ENCODE measurements around the gene CAT.

Gene CAT

DNA sequence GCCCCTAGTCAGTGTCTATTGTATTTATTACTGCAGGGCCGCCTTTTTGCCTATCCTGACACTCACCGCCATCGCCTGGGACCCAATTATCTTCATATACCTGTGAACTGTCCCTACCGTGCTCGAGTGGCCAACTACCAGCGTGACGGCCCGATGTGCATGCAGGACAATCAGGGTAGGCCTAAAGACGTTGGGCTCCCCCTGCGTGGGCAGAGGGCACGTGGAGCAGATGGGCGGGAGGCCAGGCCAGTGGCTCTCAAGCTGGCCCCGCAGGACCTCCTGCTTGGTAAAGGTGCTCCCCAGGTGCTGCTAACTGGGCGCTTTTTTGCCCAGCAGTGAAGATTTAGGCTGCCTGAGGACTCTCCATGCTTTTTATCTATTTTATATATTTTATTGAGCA lies 22.5 kb downstream of the CAT start:
- no peak for DNase-seq

DNA sequence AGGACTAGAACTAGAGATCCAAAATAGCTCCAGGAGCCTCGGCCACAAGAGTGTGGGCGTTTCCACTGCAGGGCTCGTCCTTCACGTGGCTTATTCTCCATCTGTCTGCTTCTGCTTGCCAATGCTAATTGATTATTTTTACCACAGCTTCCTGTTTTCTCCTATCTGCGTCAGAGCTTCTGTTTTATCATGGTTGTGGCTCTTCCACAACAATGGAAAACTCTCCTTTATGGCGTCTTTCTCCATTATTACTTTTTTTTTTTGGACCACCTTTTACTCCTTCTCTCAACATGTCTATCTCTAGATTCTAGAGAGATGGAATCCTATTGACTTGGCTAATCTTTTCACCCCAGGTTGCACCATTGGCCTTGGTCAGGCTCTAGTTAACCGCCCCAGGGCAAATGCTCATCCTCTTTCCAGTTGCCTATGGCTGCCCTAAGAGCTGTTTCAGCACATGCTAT lies 25.9 kb downstream of the CAT start:
- DNase-seq, result no peak

DNA sequence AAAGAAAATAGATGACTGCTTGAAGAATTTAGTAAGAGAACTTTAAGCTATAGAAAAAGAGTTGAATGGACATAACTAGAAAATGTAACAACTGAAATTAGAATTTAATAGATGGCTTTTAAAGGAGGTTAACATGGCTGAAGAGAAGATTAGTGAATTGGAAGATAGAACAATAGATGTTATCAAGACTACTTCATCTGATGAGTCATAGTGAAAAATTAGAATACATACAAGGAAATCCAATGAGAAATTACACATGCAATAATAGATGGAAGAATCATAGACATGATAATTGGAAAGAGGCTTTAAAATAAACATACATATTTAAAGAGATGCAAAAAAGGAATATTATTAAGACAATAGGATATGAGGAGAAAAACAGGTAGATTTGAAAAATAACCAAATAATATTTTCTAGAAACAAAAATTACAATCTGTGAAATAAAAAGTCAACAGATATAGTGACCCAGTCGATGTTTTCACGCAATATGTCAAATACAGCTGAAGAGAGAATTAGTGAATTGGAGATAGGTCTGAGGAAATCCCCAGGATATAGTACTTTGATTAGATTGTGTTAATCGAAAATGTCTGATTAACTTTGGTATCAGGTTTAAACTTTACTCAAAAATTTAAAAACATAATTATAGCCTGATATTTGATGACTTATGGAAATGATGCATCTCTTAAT lies 28.2 kb downstream of the CAT start:
- no peak for DNase-seq

DNA sequence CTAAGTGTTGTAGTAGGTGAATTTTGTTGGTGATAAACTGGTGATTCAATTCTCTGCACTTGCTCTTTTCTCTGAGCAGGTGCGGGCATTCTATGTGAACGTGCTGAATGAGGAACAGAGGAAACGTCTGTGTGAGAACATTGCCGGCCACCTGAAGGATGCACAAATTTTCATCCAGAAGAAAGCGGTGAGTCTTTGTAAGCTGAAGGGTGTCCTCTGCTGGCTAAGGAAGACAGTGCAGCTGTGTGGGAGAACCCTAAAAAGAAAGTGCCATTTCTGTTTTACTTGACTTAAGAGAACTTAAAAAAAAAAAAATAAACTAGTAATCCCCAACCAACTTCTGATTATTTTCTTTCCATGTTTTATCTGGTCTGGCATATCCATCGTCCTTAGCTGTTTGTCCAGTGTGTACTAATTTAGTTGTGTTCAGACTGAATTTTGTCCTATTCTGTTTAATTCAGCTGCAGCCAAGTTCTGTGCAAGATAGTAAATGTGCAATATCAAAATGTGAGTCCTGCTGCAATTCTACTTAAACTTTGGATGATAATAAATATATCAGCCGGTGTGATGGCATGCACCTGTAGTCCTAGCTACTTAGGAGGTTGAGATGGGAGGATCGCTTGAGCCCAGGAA lies 29.6 kb downstream of the CAT start:
- no peak for DNase-seq

DNA sequence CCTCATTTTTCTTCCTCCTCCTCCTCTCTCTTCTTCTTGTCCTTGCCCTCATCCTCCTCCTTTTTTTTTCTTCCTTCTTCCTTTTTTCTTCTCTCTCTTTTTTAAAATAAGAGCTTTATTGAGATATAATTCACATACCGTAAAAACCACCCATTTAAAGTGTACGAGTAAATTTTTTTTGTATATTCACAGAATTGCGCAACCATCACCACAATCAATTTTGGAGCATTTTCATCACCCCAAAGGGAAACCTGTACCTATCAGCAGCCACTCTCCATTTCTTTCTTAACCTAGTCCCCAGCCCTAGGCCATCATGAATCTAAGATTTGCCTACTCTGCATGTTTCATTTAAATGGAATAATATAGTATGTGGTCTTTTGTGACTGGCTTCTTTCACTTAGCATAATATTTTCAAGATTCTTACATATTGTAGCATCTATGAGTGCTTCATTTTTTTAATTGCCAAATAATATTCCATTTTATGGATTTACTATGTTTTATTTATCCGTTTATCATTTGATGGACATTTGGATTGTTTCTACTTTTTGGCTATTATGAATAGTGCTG lies 35.0 kb downstream of the CAT start:
- DNase-seq, result no peak

DNA sequence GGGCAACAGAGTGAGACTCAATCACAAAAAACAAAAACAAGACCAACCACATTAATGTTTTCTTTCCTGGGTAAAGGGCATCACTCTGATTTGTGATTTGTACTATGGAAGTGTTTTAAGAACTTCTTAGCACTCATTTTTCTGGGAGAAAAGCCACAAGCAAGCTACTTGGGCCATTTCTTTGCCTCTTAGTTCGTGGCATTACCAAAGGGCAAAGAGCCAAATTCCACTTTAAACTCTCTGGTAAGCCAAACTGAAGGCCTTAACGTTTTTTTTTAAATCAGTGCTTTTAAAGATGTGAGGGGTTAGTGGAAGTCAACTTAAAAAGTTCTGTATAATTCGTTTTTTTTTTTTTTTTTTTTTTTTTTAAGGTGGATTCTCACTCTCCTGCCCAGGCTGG lies 36.9 kb downstream of the CAT start:
- DNase-seq, result peak; percentile 16

DNA sequence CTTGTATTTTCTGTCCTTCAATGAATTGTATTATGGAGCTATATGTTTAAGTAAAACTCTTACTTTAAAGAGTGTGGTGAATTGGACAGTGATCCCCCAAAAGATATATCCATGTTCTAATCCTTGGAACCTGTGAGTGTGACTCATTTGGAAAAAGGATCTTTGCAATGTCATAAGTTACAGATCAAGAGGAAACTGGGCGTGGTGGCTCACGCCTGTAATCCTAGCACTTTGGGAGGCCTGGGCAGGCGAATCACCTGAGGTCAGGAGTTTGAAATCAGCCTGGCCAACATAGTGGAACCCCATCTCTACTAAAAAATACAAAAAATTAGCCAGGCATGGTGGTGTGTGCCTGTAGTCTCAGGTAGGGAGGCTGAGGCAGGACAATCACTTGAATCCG lies 38.1 kb downstream of the CAT start:
- no peak for DNase-seq

GRCh38 chr11:34478845-34479663 lies 40.3 kb downstream of the CAT start:
- no peak for DNase-seq

DNA sequence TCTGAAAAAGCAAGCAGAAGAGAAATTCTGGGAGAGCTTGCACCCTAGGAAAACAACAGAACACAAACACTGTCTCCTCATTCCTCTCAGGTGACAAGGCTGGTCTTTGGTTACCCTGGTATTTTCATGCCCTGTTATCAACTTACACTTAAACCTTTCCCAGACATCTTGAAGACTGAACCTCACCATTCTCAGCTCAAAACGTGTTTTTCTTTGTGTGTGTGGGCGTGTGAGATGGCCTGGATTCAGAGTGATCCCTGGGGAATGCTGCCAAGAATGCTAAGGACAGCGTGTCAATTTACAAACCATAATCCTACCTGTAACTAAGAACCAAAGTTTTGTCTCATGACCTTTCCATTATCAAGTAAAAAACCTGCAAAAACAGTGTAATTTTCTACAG lies 41.6 kb downstream of the CAT start:
- no peak for DNase-seq

DNA sequence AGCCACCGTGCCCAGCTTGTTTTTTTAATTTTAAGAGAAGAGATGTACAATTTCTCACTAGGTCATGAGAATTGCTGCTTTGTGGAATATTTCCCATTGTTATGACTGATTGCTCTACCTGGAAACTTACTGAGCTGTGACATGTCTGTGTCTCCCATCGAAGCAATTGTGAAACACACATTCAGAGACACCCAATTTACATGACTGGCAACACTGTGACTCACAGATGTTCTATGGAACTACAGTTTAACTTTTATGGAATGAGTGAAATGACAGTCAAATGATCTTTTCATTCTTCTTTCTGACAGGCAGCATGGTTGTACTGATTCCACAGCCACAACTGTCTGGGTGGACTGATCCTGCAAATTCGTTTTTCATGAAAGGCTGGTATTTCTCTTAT lies 42.6 kb downstream of the CAT start:
- DNase-seq, result no peak

DNA sequence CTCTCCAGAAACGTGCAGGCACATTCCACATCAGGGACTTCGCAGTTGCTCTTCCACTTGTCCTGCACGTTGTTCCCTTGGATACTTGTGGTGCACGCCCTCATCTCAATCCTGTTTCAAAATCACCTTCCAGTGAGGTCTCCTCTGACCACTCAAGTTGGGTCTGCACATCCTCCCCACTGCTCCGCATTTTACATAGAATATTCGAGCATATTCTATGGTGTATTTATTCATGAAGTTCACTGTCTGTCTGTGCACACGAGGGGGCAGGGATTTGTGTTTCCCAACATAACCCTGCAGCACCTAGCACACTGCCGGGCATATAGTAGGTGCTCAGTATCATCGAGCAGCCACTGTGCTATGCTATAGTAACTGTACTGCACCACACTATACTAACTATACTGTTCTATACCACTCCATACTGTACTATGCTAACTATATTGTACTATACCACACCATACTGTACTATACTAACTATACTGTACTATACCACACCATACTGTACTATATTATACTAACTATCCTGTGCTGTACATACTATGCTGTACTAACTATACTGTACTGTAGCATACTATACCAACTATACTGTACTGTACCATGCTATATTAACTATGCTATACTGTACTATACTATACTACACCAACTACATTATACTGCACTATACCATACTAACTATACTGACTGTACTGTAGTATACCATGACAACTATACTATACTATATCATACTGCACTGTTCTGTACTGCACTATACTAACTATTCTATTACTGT lies 44.6 kb downstream of the CAT start:
- no peak for DNase-seq

GRCh38 chr11:34487430-34487829 lies 48.7 kb downstream of the CAT start:
- no peak for DNase-seq

DNA sequence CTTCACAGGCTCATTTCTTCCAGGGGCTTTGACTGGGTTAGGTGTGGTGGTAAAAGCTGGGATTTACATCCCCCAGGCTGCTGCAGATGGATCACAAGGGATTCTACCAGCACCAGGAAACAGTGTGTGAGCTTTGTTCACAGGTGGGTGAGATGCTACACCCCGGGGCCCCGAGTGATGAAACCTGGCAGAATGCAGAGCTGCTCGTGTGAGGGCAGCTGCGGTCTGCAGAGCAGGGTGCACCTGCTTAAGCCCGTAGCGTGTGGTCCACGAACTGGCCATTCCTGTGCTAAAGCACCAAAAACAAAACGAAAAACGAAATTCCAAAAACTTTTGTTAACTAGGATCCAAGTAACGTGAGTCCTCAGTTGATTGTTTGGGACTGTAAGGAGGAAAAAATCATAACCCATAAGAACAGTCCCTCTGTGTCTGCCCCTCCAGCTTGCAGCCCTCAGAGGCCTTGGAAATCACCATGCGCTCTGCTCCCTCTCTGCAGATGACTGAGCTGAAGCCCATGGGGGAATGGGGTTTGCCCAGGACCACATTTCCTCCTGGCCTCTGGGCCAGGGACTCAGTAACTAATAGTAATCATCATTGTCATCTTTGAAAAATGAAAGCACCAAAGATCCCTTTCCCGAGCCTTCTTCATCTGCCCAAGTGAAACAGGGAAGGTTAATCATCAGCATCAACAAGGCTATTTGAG lies 50.3 kb downstream of the CAT start:
- DNase-seq, result no peak

DNA sequence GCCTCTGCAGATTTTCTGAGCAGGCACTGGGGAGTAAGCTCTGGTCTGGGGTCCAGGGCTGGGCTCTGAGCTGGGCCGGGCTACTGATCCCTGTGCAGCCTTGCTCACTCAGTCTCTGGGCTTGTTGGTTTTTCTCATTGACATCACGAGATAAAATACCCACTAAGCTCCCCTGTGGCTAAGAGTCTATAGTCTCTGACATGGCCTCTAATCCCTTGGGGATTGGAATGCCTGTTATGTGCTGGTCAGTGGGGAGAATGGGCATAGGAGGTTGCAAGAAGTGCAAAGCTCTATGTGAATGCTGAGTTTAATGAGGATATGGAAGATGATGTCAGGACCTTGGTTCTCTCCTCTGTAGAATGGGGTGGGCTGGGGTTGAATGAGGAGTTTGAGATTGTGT lies 51.6 kb downstream of the CAT start:
- no peak for DNase-seq

- peak; percentile 22 for DNase-seq
Measured at GRCh38 chr11:34492806-34493414, 54.2 kb downstream of the CAT start.

GRCh38 chr11:34493468-34493867 lies 54.7 kb downstream of the CAT start:
- DNase-seq, result no peak

- DNase-seq, result no peak
Measured at GRCh38 chr11:34493926-34494595, 55.3 kb downstream of the CAT start.

DNA sequence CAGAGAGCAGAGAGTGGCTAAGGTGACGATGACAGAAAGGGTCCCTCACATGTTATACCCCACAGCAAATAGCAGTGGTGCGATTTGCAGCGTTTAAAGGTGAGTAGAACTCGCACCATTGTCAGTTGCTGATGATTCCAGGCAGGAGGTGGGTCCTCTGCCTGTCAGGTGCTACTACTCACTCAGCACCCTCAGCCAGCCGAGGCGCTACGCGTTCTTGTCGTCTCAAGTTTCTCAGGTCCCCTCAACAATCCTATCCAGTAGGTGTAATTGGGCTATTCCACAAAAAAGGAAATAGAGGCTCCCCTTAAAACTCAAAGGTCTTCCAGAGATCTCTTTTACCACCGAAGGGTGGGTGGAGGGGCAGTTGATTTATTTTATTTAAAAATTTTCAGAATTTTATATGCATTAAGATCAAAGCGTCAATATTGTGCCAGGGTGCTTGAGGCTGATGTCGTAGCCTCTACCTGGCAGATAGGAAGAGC lies 56.5 kb downstream of the CAT start:
- peak; percentile 65 for DNase-seq

DNA sequence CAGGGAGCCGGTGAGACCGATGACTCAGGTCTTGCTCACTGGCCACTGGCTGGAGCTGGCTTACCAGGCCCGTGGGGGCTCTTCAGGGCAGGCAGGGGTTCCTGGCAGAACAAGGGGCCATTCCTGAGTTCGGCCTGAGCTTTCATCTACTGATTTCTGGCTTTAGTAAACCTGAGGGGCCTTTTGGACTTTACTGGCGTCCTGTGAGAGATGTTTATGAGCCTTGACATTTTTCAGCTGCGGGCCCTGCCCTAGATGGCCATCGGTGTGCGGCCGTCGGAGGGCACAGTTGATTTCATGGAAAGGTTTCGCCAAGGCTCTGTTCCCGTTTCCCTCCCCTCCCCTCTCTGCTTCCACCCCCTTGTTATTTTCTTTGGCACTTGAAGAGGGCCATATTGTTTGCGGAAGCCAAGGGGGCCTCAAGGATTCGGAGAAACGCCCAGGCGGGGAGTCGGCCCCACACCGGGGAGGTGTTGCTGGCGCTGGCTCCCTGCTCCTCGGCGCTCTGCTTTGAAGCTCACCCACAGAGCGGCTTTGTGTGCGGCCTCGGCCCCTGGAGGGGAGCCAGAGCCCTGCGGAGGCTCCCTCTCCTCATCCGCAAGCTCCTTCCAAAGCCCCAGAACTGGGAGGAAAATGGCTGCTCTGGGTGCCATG lies 57.1 kb downstream of the CAT start:
- DNase-seq, result peak; percentile 65

DNA sequence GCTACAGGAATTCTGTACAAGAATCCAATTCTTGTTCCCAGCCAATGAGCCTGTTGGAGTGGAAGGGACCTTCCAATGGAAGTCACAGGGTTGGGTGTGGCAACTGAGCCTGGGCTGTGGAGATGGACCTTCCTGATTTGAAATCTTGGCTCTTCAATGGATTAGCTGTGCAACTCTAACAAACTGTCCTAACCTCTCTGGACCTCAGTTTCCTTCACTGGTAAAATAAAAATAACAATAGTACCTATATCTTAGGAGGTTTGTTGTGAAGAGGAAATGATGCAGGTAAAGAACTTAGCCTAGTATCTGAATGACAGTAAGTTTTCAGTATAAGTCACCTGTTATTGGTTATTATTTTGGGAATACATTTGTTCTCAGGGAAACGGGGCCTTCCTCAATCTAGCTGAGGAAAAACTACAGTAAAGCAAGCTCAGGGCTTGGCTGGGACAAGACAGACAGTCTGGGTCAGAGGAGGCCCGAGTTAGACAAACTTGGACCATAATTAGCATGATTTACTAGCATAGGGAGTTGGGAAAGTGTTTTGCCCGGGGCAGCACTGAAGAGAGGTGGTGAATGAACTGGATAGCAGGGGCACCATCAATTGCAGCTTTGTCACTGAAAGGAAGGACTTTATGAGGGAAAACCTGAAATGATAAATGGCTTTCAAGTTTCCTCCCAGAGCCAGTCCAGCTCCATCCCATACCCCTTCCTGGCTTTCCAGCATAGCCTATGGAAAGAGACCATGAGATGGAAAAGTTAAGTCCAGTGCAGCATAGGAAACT lies 61.2 kb downstream of the CAT start:
- DNase-seq, result no peak

Measured in DMS79 (cell line).